ENCODE measurements around the gene DGUOK.

Gene DGUOK

DNA sequence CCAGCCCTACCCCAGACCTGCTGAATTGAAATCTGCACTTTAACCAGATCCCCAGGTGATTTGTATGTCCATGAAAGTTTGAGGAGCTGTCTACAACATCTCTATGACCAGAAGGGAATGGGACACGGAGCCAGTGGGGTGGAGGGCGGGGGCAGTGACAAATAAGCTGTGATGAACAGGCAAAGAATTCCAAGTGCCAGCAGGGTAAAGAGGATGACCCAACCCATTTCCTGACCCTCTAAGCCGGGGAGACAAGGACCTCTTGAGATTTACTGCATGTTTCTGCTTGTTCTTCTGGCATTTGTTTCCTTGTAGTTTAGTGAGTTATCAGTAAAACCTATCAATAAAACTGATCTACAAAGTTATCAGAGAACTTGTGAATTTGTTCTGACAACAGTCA is 66.7 kb downstream of the DGUOK start:
- no peak for DNase-seq (ENCODE audit: low read depth)
- no peak for TF ChIP-seq CTCF (conservative IDR thresholded peaks at IDR 0.05; ENCODE audit: low read length)
- no peak overlapping the region for H3K4me3 ChIP-seq (ENCODE audit: low read length)

GRCh38 chr2:73993778-73994177 is 67.1 kb downstream of the DGUOK start:
- DNase-seq (ENCODE audit: low read depth) = no peak
- no peak overlapping the region for H3K4me3 ChIP-seq (ENCODE audit: low read length)
- no peak for TF ChIP-seq CTCF (conservative IDR thresholded peaks at IDR 0.05; ENCODE audit: low read length)

DNA sequence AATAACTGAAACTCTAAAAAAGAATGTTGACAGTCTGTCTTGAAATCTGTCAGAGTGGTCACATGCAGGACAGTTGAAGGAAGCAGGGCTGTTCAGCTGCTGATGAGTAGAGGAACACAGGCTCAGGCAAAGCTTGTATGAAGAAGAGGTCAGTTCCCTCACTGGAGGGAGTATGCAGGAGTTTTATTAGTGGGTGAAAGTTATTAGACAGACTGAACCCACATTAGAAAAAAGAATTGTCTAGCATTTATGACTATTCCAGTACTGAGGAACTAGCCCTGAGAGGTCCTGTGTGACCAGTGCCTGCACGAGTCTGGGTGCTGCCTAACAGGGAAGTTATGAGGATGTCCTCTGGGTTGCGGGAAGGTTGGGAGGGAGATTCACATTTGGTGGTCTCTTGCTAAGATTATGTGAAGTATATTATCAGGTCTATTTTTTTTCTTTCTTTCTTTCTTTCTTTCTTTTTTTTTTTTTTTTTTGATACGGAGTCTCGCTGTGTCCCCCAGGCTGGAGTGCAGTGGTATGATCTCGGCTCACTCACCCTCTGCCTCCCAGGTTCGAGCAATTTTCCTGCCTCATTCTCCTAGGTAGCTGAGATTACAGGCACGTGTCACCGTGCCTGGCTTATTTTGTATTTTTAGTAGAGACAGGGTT is 67.6 kb downstream of the DGUOK start:
- TF ChIP-seq CTCF (conservative IDR thresholded peaks at IDR 0.05; ENCODE audit: low read length) = no peak
- DNase-seq (ENCODE audit: low read depth) = no peak
- no peak overlapping the region for H3K4me3 ChIP-seq (ENCODE audit: low read length)

GRCh38 chr2:73995810-73996209 is 69.1 kb downstream of the DGUOK start:
- no peak for DNase-seq (ENCODE audit: low read depth)

DNA sequence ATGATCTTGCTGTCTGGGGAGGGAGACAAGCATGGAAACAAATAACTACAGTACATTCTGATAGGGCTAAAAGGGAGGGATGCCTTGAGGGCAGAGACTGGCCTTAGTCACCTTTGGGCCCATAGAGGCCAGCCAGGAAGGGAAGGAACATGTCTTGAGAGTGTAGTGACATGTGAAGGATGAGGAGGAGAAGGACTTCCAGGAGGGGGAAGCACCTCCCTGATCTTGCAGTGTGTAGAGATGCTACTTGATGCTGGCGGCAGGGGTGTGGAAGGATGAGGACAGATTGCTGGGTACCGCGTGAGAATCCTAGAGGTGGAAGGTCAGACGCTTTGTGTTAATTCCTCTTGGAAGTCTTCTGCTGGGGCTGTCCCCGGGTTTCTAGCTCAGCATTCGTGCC is 71.1 kb downstream of the DGUOK start:
- no peak overlapping the region for H3K4me3 ChIP-seq (ENCODE audit: low read length)
- DNase-seq (ENCODE audit: low read depth) = no peak
- no peak for TF ChIP-seq CTCF (conservative IDR thresholded peaks at IDR 0.05; ENCODE audit: low read length)

More at GRCh38 chr2:73995810-73996209, 69.1 kb downstream of the DGUOK start:
- TF ChIP-seq CTCF (conservative IDR thresholded peaks at IDR 0.05; ENCODE audit: low read length) = no peak
- no peak overlapping the region for H3K4me3 ChIP-seq (ENCODE audit: low read length)

GRCh38 chr2:73998451-73998850 is 71.8 kb downstream of the DGUOK start:
- H3K4me3 ChIP-seq (ENCODE audit: low read length) = no peak overlapping the region
- DNase-seq (ENCODE audit: low read depth) = no peak
- TF ChIP-seq CTCF (conservative IDR thresholded peaks at IDR 0.05; ENCODE audit: low read length) = no peak

GRCh38 chr2:73998933-73999332 is 72.3 kb downstream of the DGUOK start:
- no peak for TF ChIP-seq CTCF (conservative IDR thresholded peaks at IDR 0.05; ENCODE audit: low read length)
- no peak for DNase-seq (ENCODE audit: low read depth)
- no peak overlapping the region for H3K4me3 ChIP-seq (ENCODE audit: low read length)
